ENCODE data around the gene CEP63. TPM values are rescaled to one million over a fixed set of nuclear protein-coding genes. Genes with fewer than 3 reads are reported as not detected.

Gene CEP63
- total and polyA plus RNA-seq, 9 of the 15 experiments (the other 6 are each of a cell fraction or from before 2014, with no cell fraction given) = 5.1 to 17.8 (median 10.6) TPM

GRCh38 chr3:134463676-134464063 lies 22.2 kb upstream of the CEP63 start:
- TF ChIP-seq TCF7L2 (IDR thresholded peaks at IDR 0.05; ENCODE audit: low read depth, low read length) (no peak), CHD7 (IDR thresholded peaks at IDR 0.05; ENCODE audit: low read depth, low read length) (no peak)
- H3K4me3 ChIP-seq = no peak overlapping the region
- no peaks in the 10 kb centered on the region for H3K9me3 ChIP-seq (replicated peaks; ENCODE audit: control insufficient read depth, insufficient read depth, low read depth, low read length)
- no peak overlapping the region for H3K27ac ChIP-seq (ENCODE audit: extremely low read depth, low read depth, low read length)
- no peaks in the 10 kb centered on the region for H3K9me1 ChIP-seq (ENCODE audit: control insufficient read depth, insufficient read depth, low read length)
- DNase-seq (ENCODE audit: extremely low read depth in 1 of 4, low spot score in 3 of 4) (no peak), FAIRE-seq (no peak), ATAC-seq (no peak)
- no TSS peak for BruUV-seq (replicated peaks)
- no peaks in the 10 kb centered on the region for H3K4me1 ChIP-seq (replicated peaks in 1 of 2; ENCODE audit: control insufficient read depth in 2 of 2, insufficient read depth in 2 of 2, low read length in 2 of 2)
- in situ Hi-C loops (cut with MboI) (no loop called here), intact Hi-C loops (cut with micrococcal nuclease) (no loop called here)
- H3K27me3 ChIP-seq (ENCODE audit: control insufficient read depth in 2 of 2, insufficient read depth in 2 of 2, low read length in 2 of 2) = peaks cover 6 to 17% of the 10 kb centered on the region in 2 experiments; a peak in 4 of 5 replicates
- H2AFZ ChIP-seq (ENCODE audit: low read depth, low read length) = no peak overlapping the region
- 0% methylated on average over 3 of the region's 4 CpGs for WGBS (ENCODE audit: insufficient coverage, low coverage, missing lambda C conversion rate)
- no peak overlapping the region for H3K9ac ChIP-seq (ENCODE audit: insufficient read depth in 1 of 2, low read depth in 2 of 2, low read length in 2 of 2)
- no peaks in the 10 kb centered on the region; the same call in 1 of the 2 replicates for H4K20me1 ChIP-seq (replicated peaks; ENCODE audit: control insufficient read depth, insufficient read depth, low read length)
- CTCF ChIA-PET (ENCODE audit: low intra/inter-chr PET ratio) = no interaction called here
- POLR2A ChIA-PET = no interaction called here
- H3K4me2 ChIP-seq (ENCODE audit: insufficient read depth, low read length) = no peak overlapping the region
- H3K79me2 ChIP-seq (ENCODE audit: control insufficient read depth, insufficient read depth, low read length) = no peaks in the 10 kb centered on the region
- H3K36me3 ChIP-seq (ENCODE audit: control insufficient read depth, insufficient read depth, low read length) = no peaks in the 10 kb centered on the region
